H1 (cell line): Measurements from ENCODE around the gene PLCL2. TPM values are rescaled to one million over a fixed set of nuclear protein-coding genes. Genes with fewer than 3 reads are reported as not detected.

Experiments used
- CTCF ChIA-PET: fragments of 300-600 bp; sonication (Branson Sonifier 250); formaldehyde crosslinking; loops from one replicate; lab custom pipeline; 2021; ENCODE audit not compliant: partially characterized antibody; lab: Charles Lee
- POLR2A ChIA-PET: fragments of 300-600 bp; sonication (Branson Sonifier 250); formaldehyde crosslinking; loops from one replicate; lab custom pipeline; 2021; ENCODE audit warnings: inconsistent platforms; ENCODE audit not compliant: partially characterized antibody; lab: Charles Lee
- DNase-seq, 2 experiments: peaks; one replicate each; pipeline versions ENCODE4 v3.0.0 to v3.0.0-alpha.2; 2010 to 2022; ENCODE audit warnings: low spot score in 2 of 2, low read depth in 1 of 2, mixed read lengths in 1 of 2
- FAIRE-seq: peaks from 2 replicates; lab custom pipeline; 2011; peaks lifted over from hg19 to GRCh38; lab: Jason Lieb, UNC
- H2AFZ ChIP-seq: 2 replicates; pipeline ENCODE4 v1.8.1; 2012; ENCODE audit warnings: low read length, inconsistent platforms
- H2AK5ac ChIP-seq: 2 replicates; pipeline ENCODE4 v1.6.1; 2013; ENCODE audit warnings: low read depth, low read length
- H2BK120ac ChIP-seq: replicated peaks from 2 replicates; pipeline ENCODE3; 2013; ENCODE audit warnings: low read depth, low read length, inconsistent platforms
- H2BK12ac ChIP-seq: 2 replicates; pipeline ENCODE4 v1.6.1; 2013; ENCODE audit warnings: low read depth, low read length
- H2BK15ac ChIP-seq: 2 replicates; pipeline ENCODE4 v1.6.1; 2013; ENCODE audit warnings: low read length
- H2BK20ac ChIP-seq: 2 replicates; pipeline ENCODE4 v1.6.1; 2013; ENCODE audit warnings: low read length
- H2BK5ac ChIP-seq: 2 replicates; pipeline ENCODE4 v1.6.1; 2013; ENCODE audit warnings: low read depth, low read length
- H3K14ac ChIP-seq: 2 replicates; pipeline ENCODE4 v1.6.1; 2013; ENCODE audit warnings: inconsistent platforms; ENCODE audit not compliant: insufficient read length
- H3K18ac ChIP-seq: 2 replicates; pipeline ENCODE4 v1.6.1; 2013; ENCODE audit warnings: low read length; ENCODE audit errors: extremely low read depth
- H3K23ac ChIP-seq: 2 replicates; pipeline ENCODE4 v1.6.1; 2013; ENCODE audit warnings: inconsistent platforms; ENCODE audit not compliant: insufficient read length
- H3K23me2 ChIP-seq: 2 replicates; pipeline ENCODE4 v1.6.1; 2013; ENCODE audit warnings: low read depth, low read length
- H3K27ac ChIP-seq: 2 replicates; pipeline ENCODE4 v1.6.1; 2011; ENCODE audit warnings: low read depth, low read length, inconsistent platforms
- H3K27me3 ChIP-seq, 4 experiments: replicated peaks in 1 of 4; 1 replicate in 1 of 4; 2 replicates in 3 of 4; pipeline versions ENCODE4 v1.6.1 to v1.8.1; 2011 to 2013; ENCODE audit warnings: low read length in 3 of 4, mild to moderate bottlenecking in 3 of 4, inconsistent platforms in 2 of 4, mixed read lengths in 2 of 4, moderate library complexity in 1 of 4; ENCODE audit not compliant: control insufficient read depth in 3 of 4, insufficient read depth in 3 of 4; ENCODE audit errors: extremely low read depth in 1 of 4
- H3K36me3 ChIP-seq, 4 experiments: 2 replicates each; pipeline versions ENCODE4 v1.6.1 to v1.8.1; 2011 to 2013; ENCODE audit warnings: mild to moderate bottlenecking in 4 of 4, low read length in 3 of 4, moderate library complexity in 2 of 4, control low read depth in 1 of 4, inconsistent platforms in 1 of 4; ENCODE audit not compliant: insufficient read depth in 4 of 4, control insufficient read depth in 2 of 4
- H3K4ac ChIP-seq: replicated peaks from 2 replicates; pipeline ENCODE3; 2013; ENCODE audit warnings: low read length, low read depth, mixed read lengths, inconsistent platforms; ENCODE audit not compliant: insufficient read length
- H3K4me1 ChIP-seq, 4 experiments: replicated peaks in 1 of 4; 1 replicate in 1 of 4; 2 replicates in 3 of 4; pipeline versions ENCODE4 v1.6.1 to v1.8.1; 2011 to 2013; ENCODE audit warnings: low read length in 3 of 4, inconsistent platforms in 2 of 4, mixed read lengths in 1 of 4; ENCODE audit not compliant: insufficient read depth in 4 of 4, control insufficient read depth in 3 of 4
- H3K4me2 ChIP-seq, 2 experiments: 2 replicates each; pipeline versions ENCODE4 v1.6.1 to v1.8.1; 2011 to 2013; ENCODE audit warnings: low read depth in 2 of 2, low read length in 2 of 2, control low read depth in 1 of 2, inconsistent platforms in 1 of 2, mild to moderate bottlenecking in 1 of 2; ENCODE audit not compliant: insufficient read depth in 1 of 2
- H3K4me3 ChIP-seq, 4 experiments: fragments of 200-600, 300-600 bp in 1 of 4; sonication (generic), shearing (Covaris generic), sonication (Bioruptor Twin) in 1 of 4; 2 replicates each; pipeline versions ENCODE4 v1.5.1 to v1.8.1; 2011 to 2016; ENCODE audit warnings: low read length in 4 of 4, low read depth in 3 of 4, control low read depth in 2 of 4, inconsistent platforms in 2 of 4, mild to moderate bottlenecking in 2 of 4, mixed read lengths in 1 of 4, moderate library complexity in 1 of 4; ENCODE audit not compliant: insufficient read depth in 2 of 4; ENCODE audit errors: extremely low read depth in 1 of 4
- H3K56ac ChIP-seq: replicated peaks from 2 replicates; pipeline ENCODE3; 2013; ENCODE audit warnings: low read depth, mild to moderate bottlenecking, mixed read lengths, low read length, inconsistent platforms; ENCODE audit not compliant: insufficient read length
- H3K79me1 ChIP-seq: 2 replicates; pipeline ENCODE4 v1.6.1; 2013; ENCODE audit warnings: low read depth, low read length, control low read depth
- H3K79me2 ChIP-seq, 2 experiments: 2 replicates each; pipeline versions ENCODE4 v1.6.1 to v1.8.1; 2012 to 2013; ENCODE audit warnings: low read length in 2 of 2, mild to moderate bottlenecking in 2 of 2, inconsistent platforms in 1 of 2; ENCODE audit not compliant: insufficient read depth in 2 of 2, control insufficient read depth in 1 of 2
- H3K9ac ChIP-seq, 4 experiments: replicated peaks in 1 of 4; 1 replicate in 1 of 4; 2 replicates in 3 of 4; pipeline versions ENCODE4 v1.6.1 to v1.8.1; 2011 to 2013; ENCODE audit warnings: low read depth in 3 of 4, low read length in 3 of 4, control low read depth in 2 of 4, mild to moderate bottlenecking in 2 of 4, moderate library complexity in 2 of 4, inconsistent platforms in 1 of 4; ENCODE audit errors: extremely low read depth in 1 of 4
- H3K9me3 ChIP-seq, 2 experiments: 2 replicates each; pipeline versions ENCODE4 v1.6.1 to v1.8.1; 2012 to 2013; ENCODE audit warnings: mild to moderate bottlenecking in 2 of 2, moderate library complexity in 2 of 2, control low read depth in 1 of 2, inconsistent platforms in 1 of 2, low read depth in 1 of 2, low read length in 1 of 2, mixed read lengths in 1 of 2; ENCODE audit not compliant: insufficient read depth in 2 of 2
- H4K20me1 ChIP-seq, 2 experiments: replicated peaks in 1 of 2; 2 replicates each; pipeline versions ENCODE3 to v1.8.1; 2011 to 2013; ENCODE audit warnings: inconsistent platforms in 2 of 2, low read length in 2 of 2, mild to moderate bottlenecking in 1 of 2; ENCODE audit not compliant: insufficient read depth in 2 of 2, control insufficient read depth in 1 of 2
- H4K5ac ChIP-seq: 2 replicates; pipeline ENCODE4 v1.6.1; 2013; ENCODE audit warnings: low read length, low read depth, mixed read lengths, inconsistent platforms; ENCODE audit not compliant: insufficient read length
- H4K8ac ChIP-seq: 2 replicates; pipeline ENCODE4 v1.8.0; 2013; ENCODE audit warnings: mild to moderate bottlenecking, moderate library complexity, low read length, inconsistent platforms; ENCODE audit not compliant: insufficient read depth; ENCODE audit errors: extremely low read depth
- H4K91ac ChIP-seq: replicated peaks from 2 replicates; pipeline ENCODE3; 2013; ENCODE audit warnings: low read length, mixed read lengths, inconsistent platforms; ENCODE audit not compliant: insufficient read length
- ASH2L ChIP-seq: fragments of 200-600, 300-600 bp; sonication (generic); IDR thresholded peaks from one replicate; pipeline ENCODE4 v1.7.1; 2017; ENCODE audit warnings: low read length
- WGBS, 2 experiments: shearing (Covaris generic) in 1 of 2; methylation state at CpG; one replicate each; pipeline versions ENCODE4 v1.1.6 to v1.1.7; 2013 to 2015; ENCODE audit warnings: low lambda C conversion rate in 2 of 2, mixed read lengths in 2 of 2, inconsistent platforms in 1 of 2, low coverage in 1 of 2, missing lambda C conversion rate in 1 of 2; ENCODE audit not compliant: insufficient replicate concordance in 2 of 2, insufficient coverage in 1 of 2, insufficient read length in 1 of 2; ENCODE audit errors: extremely low coverage in 1 of 2, missing lambda C conversion rate in 1 of 2; 5-methylcytosine and 5-hydroxymethylcytosine counted together
- polyA plus RNA-seq, 7 experiments: library from polyadenylated mRNA; depleted of rRNA in 3 of 7; stranded (reverse) in 5 of 7; unstranded in 2 of 7; fragments of >200 nt in 5 of 7; fragments of 200-250 nt in 2 of 7; gene quantifications; 1 replicate in 5 of 7; 2 replicates in 1 of 7; 4 replicates in 1 of 7; pipeline versions ENCODE4 v1.2.1 to v1.2.3, GENCODE V29; 2011 to 2013; ENCODE audit warnings: missing spikeins in 2 of 7, mixed read lengths in 2 of 7
- total RNA-seq: library from RNA; stranded (reverse); fragmentation: NEBNext Ultra II Directional; extraction: Animal tissue kit (Norgen Biotek cat#: 25700); gene quantifications from 2 replicates; pipeline ENCODE4 v1.2.1, GENCODE V29; 2021

PLCL2 gene
- total and polyA plus RNA-seq, 2 of the 8 experiments (the other 6 are each of a cell fraction or from before 2014, with no cell fraction given): 3.5 to 6.8 TPM

DNA sequence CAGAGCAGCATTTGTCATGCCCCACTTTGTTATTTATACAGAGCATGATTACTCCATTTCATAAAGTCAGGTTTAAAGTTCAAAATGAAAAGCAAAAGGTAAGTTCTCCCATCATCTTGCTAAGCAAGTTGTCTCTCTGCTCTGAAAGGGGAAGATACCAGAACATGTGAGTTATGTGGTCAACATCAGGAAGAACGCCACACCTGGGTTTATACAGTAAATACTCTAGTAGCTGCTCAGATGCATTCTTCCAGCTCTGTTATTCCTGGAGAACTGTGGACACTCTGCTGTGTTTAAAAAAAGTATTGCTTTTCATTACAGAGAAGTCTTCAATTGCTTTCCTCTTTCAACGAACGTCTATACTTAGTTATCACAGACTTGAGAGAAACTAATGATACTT is 145.7 kb downstream of the PLCL2 start:
- no peak overlapping the region for H2BK5ac ChIP-seq
- H3K56ac ChIP-seq: no peak overlapping the region
- no peaks in the 10 kb centered on the region for H3K79me1 ChIP-seq
- H2BK20ac ChIP-seq: no peak overlapping the region
- no peaks in the 10 kb centered on the region for H3K36me3 ChIP-seq
- no peak overlapping the region for H3K27ac ChIP-seq
- no peak overlapping the region for H2BK120ac ChIP-seq
- no peak overlapping the region for H3K4ac ChIP-seq
- no peaks in the 10 kb centered on the region for H3K27me3 ChIP-seq
- POLR2A ChIA-PET: interaction anchor here (0.7 kb wide), 1 partner anchor 89 kb away, joined by 3 read pairs; no protein-coding TSS in a partner anchor
- FAIRE-seq: peak; percentile 19
- H3K4me2 ChIP-seq: no peak overlapping the region
- H3K14ac ChIP-seq: no peak overlapping the region
- H3K23ac ChIP-seq: no peak overlapping the region
- no peaks in the 10 kb centered on the region for H3K9me3 ChIP-seq
- 84% methylated on average over 3 of the region's 3 CpGs; no CpG with 5 or more reads in 1 of the 2 experiments for WGBS, 2 experiments
- H3K9ac ChIP-seq: no peak overlapping the region
- no peak overlapping the region for H4K5ac ChIP-seq
- CTCF ChIA-PET: interaction anchor here (0.9 to 2.1 kb wide), 7 partner anchors 8 to 428 kb away, joined by 3 to 7 read pairs (median 3); no protein-coding TSS in a partner anchor
- H3K23me2 ChIP-seq: no peaks in the 10 kb centered on the region
- H4K91ac ChIP-seq: no peak overlapping the region
- H3K4me3 ChIP-seq: no peak overlapping the region
- H2AFZ ChIP-seq: no peak overlapping the region
- peaks cover 0 to 5% (median under 1%) of the 10 kb centered on the region in 4 experiments; a peak in 2 of 7 replicates for H3K4me1 ChIP-seq
- no peaks in the 10 kb centered on the region for H4K20me1 ChIP-seq
- H2BK12ac ChIP-seq: no peak overlapping the region
- no peak for DNase-seq
- no peak overlapping the region for H2AK5ac ChIP-seq
- no peak overlapping the region for H3K18ac ChIP-seq
- no peaks in the 10 kb centered on the region for H3K79me2 ChIP-seq
- no peak overlapping the region for H2BK15ac ChIP-seq
- H4K8ac ChIP-seq: no peak overlapping the region
- no peak for TF ChIP-seq ASH2L
